Measurements from ENCODE around the gene NSFL1C. TPM values are rescaled to one million over a fixed set of nuclear protein-coding genes. Genes with fewer than 3 reads are reported as not detected.

Gene NSFL1C
- total and polyA plus RNA-seq, 9 of the 15 experiments (the other 6 are each of a cell fraction or from before 2014, with no cell fraction given): 20.8 to 119 (median 47.0) TPM

GRCh38 chr20:1436263-1436662 is 30.4 kb downstream of the NSFL1C start:
- Histone ChIP-seq H3K9ac (ENCODE audit: insufficient read depth in 1 of 2, low read depth in 2 of 2, low read length in 2 of 2) (no peak overlapping the region), H4K20me1 (replicated peaks; ENCODE audit: control insufficient read depth, insufficient read depth, low read length) (no peaks in the 10 kb centered on the region), H3K4me2 (ENCODE audit: insufficient read depth, low read length) (no peak overlapping the region), H3K9me3 (replicated peaks; ENCODE audit: control insufficient read depth, insufficient read depth, low read depth, low read length) (no peaks in the 10 kb centered on the region), H3K27me3 (ENCODE audit: control insufficient read depth in 2 of 2, insufficient read depth in 2 of 2, low read length in 2 of 2) (no peaks in the 10 kb centered on the region), H2AFZ (ENCODE audit: low read depth, low read length) (no peak overlapping the region), H3K79me2 (ENCODE audit: control insufficient read depth, insufficient read depth, low read length) (no peaks in the 10 kb centered on the region), H3K4me1 (replicated peaks in 1 of 2; ENCODE audit: control insufficient read depth in 2 of 2, insufficient read depth in 2 of 2, low read length in 2 of 2) (peaks cover 0 to 16% of the 10 kb centered on the region in 2 experiments; a peak in 2 of 5 replicates), H3K27ac (ENCODE audit: extremely low read depth, low read depth, low read length) (no peak overlapping the region), H3K36me3 (ENCODE audit: control insufficient read depth, insufficient read depth, low read length) (peaks cover 2% of the 10 kb centered on the region; the same call in 2 of the 3 replicates), H3K9me1 (ENCODE audit: control insufficient read depth, insufficient read depth, low read length) (no peaks in the 10 kb centered on the region), H3K4me3 (no peak overlapping the region)
- TF ChIP-seq TFE3 (CRISPR knock-in tag; IDR thresholded peaks at IDR 0.05): no peak
- TF ChIP-seq ZNF780A (CRISPR knock-in tag; IDR thresholded peaks at IDR 0.05): no peak
- no peak for TF ChIP-seq NFATC3 (IDR thresholded peaks at IDR 0.05)
- BruUV-seq (replicated peaks): no TSS peak
- 81% methylated on average over 8 of the region's 8 CpGs for WGBS (ENCODE audit: insufficient coverage, low coverage, missing lambda C conversion rate)
- no peak for FAIRE-seq
- no peak for ATAC-seq
- in situ Hi-C loops (cut with MboI) (no loop called here), intact Hi-C loops (cut with micrococcal nuclease) (loop anchor here (5.0 kb wide), 1 partner anchor 39 kb away; no protein-coding TSS in a partner anchor)
- DNase-seq (ENCODE audit: extremely low read depth in 1 of 4, low spot score in 3 of 4): no peak
- CTCF ChIA-PET (ENCODE audit: low intra/inter-chr PET ratio): interaction anchor here (0.6 to 1.8 kb wide), 2 partner anchors 38 to 123 kb away, joined by 4 to 8 read pairs; no protein-coding TSS in a partner anchor
- POLR2A ChIA-PET: interaction anchor here (0.9 kb wide), 2 partner anchors 31 to 93 kb away, joined by 3 read pairs; no protein-coding TSS in a partner anchor

- in situ Hi-C loops (cut with MboI) (no loop called here), intact Hi-C loops (cut with micrococcal nuclease) (loop anchor here (1.0 to 5.0 kb wide), 2 partner anchors 38 to 122 kb away; no protein-coding TSS in a partner anchor)
- CTCF ChIA-PET (ENCODE audit: low intra/inter-chr PET ratio): no interaction called here
- FAIRE-seq: no peak
- POLR2A ChIA-PET: no interaction called here
- no peak for ATAC-seq
- Histone ChIP-seq H3K79me2 (ENCODE audit: control insufficient read depth, insufficient read depth, low read length) (no peaks in the 10 kb centered on the region), H3K4me1 (replicated peaks in 1 of 2; ENCODE audit: control insufficient read depth in 2 of 2, insufficient read depth in 2 of 2, low read length in 2 of 2) (peaks cover 0 to 16% of the 10 kb centered on the region in 2 experiments; a peak in 3 of 5 replicates), H3K36me3 (ENCODE audit: control insufficient read depth, insufficient read depth, low read length) (no peaks in the 10 kb centered on the region), H3K27ac (ENCODE audit: extremely low read depth, low read depth, low read length) (peak overlapping the region; percentile 48), H4K20me1 (replicated peaks; ENCODE audit: control insufficient read depth, insufficient read depth, low read length) (no peaks in the 10 kb centered on the region), H3K27me3 (ENCODE audit: control insufficient read depth in 2 of 2, insufficient read depth in 2 of 2, low read length in 2 of 2) (no peaks in the 10 kb centered on the region), H3K4me2 (ENCODE audit: insufficient read depth, low read length) (peak overlapping the region; percentile 19; the same call in 1 of the 2 replicates), H3K9me3 (replicated peaks; ENCODE audit: control insufficient read depth, insufficient read depth, low read depth, low read length) (no peaks in the 10 kb centered on the region), H2AFZ (ENCODE audit: low read depth, low read length) (no peak overlapping the region; the same call in 1 of the 2 replicates), H3K9me1 (ENCODE audit: control insufficient read depth, insufficient read depth, low read length) (no peaks in the 10 kb centered on the region), H3K4me3 (no peak overlapping the region), H3K9ac (ENCODE audit: insufficient read depth in 1 of 2, low read depth in 2 of 2, low read length in 2 of 2) (no peak overlapping the region)
- BruUV-seq (replicated peaks): no TSS peak
- no peak for DNase-seq (ENCODE audit: extremely low read depth in 1 of 4, low spot score in 3 of 4)
- TF ChIP-seq CBX3 (IDR thresholded peaks at IDR 0.05; ENCODE audit: borderline replicate concordance in 1 of 2, low read length in 2 of 2): peak in 1 of 2 experiments; percentile 43; a peak in 1 of 3 replicates
- no peak for TF ChIP-seq SNIP1 (IDR thresholded peaks at IDR 0.05; ENCODE audit: low read depth)
- no peak for TF ChIP-seq ZNF507 (tag; conservative IDR thresholded peaks at IDR 0.05)
- peak; percentile 65 for TF ChIP-seq RBM25 (IDR thresholded peaks at IDR 0.05; ENCODE audit: low read depth, low read length, severe bottlenecking)
- TF ChIP-seq ZKSCAN8 (CRISPR knock-in tag; IDR thresholded peaks at IDR 0.05): peak; percentile 85
- TF ChIP-seq ID3 (CRISPR knock-in tag; IDR thresholded peaks at IDR 0.05): no peak
- TF ChIP-seq ID3 (tag; IDR thresholded peaks at IDR 0.05): 0 out of 2 replicates have a peak, but pooled peaks have one; percentile 48
- no peak for TF ChIP-seq NR2C1 (IDR thresholded peaks at IDR 0.05)
- no peak for TF ChIP-seq NR2C1 (tag; IDR thresholded peaks at IDR 0.05)
- no peak for TF ChIP-seq THAP12 (CRISPR knock-in tag; IDR thresholded peaks at IDR 0.05)
Observed at GRCh38 chr20:1435337-1435699, 31.3 kb downstream of the NSFL1C start.
